Astrocyte of the cerebellum (primary cell): ENCODE measurements around the gene PDCL2.

ENCODE experiments used
- DNase-seq: peaks from one replicate; pipeline ENCODE4 v3.0.0-alpha.2; 2011; ENCODE audit warnings: low read depth
- H3K4me3 ChIP-seq: 2 replicates; pipeline ENCODE4 v1.5.1; 2011; ENCODE audit warnings: mild to moderate bottlenecking, low read depth, low read length, moderate library complexity
- CTCF ChIP-seq: IDR thresholded peaks from 2 replicates; pipeline ENCODE4 v1.5.1; 2012; ENCODE audit warnings: low read length, low read depth, moderate library complexity, mild to moderate bottlenecking; ENCODE audit errors: missing control alignments
- in situ Hi-C: cut with HindIII; loops from 2 replicates; pipeline ENCODE4 v1.10.0; 2017; ENCODE audit warnings: low sequenced_read_pairs

The PDCL2 gene

GRCh38 chr4:55534306-55534705 is 57.7 kb downstream of the PDCL2 start:
- in situ Hi-C loops, result no loop called here
- DNase-seq, result no peak
- TF ChIP-seq CTCF, result no peak
- no peak overlapping the region for H3K4me3 ChIP-seq

DNA sequence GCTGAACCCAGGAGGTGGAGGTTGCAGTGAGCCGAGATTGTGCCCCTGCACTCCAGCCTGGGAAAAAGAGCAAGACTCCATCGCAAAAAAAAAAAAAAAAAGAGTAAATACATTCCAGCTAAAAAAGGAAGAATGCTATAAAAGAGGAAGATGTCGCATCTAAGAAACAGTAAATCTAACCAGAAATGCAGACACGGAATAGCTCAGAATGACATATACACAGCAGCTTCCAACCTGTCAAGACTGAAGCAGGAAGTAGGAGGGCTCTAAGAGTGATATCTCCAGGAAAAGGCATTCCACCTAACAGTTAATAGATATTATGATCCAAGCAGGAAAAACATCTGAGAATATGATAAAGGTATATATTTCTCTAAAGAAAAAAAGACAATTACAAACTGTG is 61.4 kb downstream of the PDCL2 start:
- in situ Hi-C loops, result no loop called here
- H3K4me3 ChIP-seq, result no peak overlapping the region
- TF ChIP-seq CTCF, result no peak
- no peak for DNase-seq

GRCh38 chr4:55530167-55530566 is 61.9 kb downstream of the PDCL2 start:
- DNase-seq, result no peak
- no peak for TF ChIP-seq CTCF
- in situ Hi-C loops, result no loop called here
- no peak overlapping the region for H3K4me3 ChIP-seq

- in situ Hi-C loops, result no loop called here
- DNase-seq, result no peak
- TF ChIP-seq CTCF, result no peak
- H3K4me3 ChIP-seq, result no peak overlapping the region
These were observed 63.6 kb downstream of the PDCL2 start for GRCh38 chr4:55528491-55528890.

- in situ Hi-C loops, result no loop called here
- H3K4me3 ChIP-seq, result no peak overlapping the region
- no peak for TF ChIP-seq CTCF
- no peak for DNase-seq
These were observed 67.0 kb downstream of the PDCL2 start for GRCh38 chr4:55524844-55525571.

DNA sequence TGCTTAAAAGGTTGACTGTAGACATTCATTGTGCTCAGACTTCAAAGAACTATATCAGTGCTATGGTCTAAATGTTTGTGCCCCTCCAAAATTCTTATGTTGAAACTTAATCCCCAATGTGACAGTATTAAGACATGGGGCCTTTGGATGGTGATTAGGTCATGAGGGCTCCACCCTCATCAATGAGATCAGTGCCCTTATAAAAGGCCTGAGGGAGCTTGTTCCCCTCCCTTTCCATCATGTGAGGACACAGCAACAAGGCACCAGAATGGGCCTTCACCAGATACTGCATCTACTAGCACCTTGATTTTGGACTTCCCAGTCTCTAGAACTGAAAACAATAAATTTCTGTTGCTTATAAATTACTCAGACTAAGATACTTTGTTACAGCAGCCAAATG is 73.6 kb downstream of the PDCL2 start:
- TF ChIP-seq CTCF, result no peak
- in situ Hi-C loops, result no loop called here
- H3K4me3 ChIP-seq, result no peak overlapping the region
- DNase-seq, result no peak
